MM.1S (cell line): Measurements from ENCODE around the gene GSDMA.

Experiments used
- DNase-seq: peaks from one replicate; pipeline ENCODE4 v3.0.0-alpha.2; 2015
- H2AFZ ChIP-seq: fragments of 300-600 bp; sonication (generic); 2 replicates; pipeline ENCODE4 v1.6.0; 2016; ENCODE audit warnings: antibody characterized with exemption, low read length
- H3F3A ChIP-seq: fragments of 300-600 bp; sonication (generic); 2 replicates; pipeline ENCODE4 v1.6.1; 2016; ENCODE audit warnings: mild to moderate bottlenecking, antibody characterized with exemption, low read length, moderate library complexity, mixed read lengths; ENCODE audit not compliant: insufficient read depth
- H3K27ac ChIP-seq: fragments of 300-600 bp; sonication (generic); 2 replicates; pipeline ENCODE4 v1.5.1; 2016; ENCODE audit warnings: mild to moderate bottlenecking, low read length
- H3K27me3 ChIP-seq: fragments of 300-600 bp; sonication (generic); replicated peaks from 2 replicates; pipeline ENCODE4 v1.6.0; 2016; ENCODE audit warnings: low read length; ENCODE audit not compliant: insufficient read depth
- H3K36me3 ChIP-seq: fragments of 300-600 bp; sonication (generic); replicated peaks from 2 replicates; pipeline ENCODE4 v1.6.1; 2016; ENCODE audit warnings: mild to moderate bottlenecking, low read length, mixed read lengths; ENCODE audit not compliant: insufficient read depth
- H3K4me1 ChIP-seq: fragments of 300-600 bp; sonication (generic); 2 replicates; pipeline ENCODE4 v1.6.1; 2016; ENCODE audit warnings: low read length, mixed read lengths
- H3K4me2 ChIP-seq: fragments of 300-600 bp; sonication (generic); 2 replicates; pipeline ENCODE4 v1.6.0; 2016; ENCODE audit warnings: low read depth, low read length
- H3K4me3 ChIP-seq: fragments of 300-600 bp; sonication (generic); 2 replicates; pipeline ENCODE4 v1.5.1; 2016; ENCODE audit warnings: low read length, mixed read lengths
- H3K79me2 ChIP-seq: fragments of 300-600 bp; sonication (generic); 2 replicates; pipeline ENCODE4 v1.6.1; 2016; ENCODE audit warnings: mixed run types, low read length, mixed read lengths
- H3K9ac ChIP-seq: fragments of 300-600 bp; sonication (generic); 2 replicates; pipeline ENCODE4 v1.6.1; 2016; ENCODE audit warnings: low read length, mixed read lengths
- H3K9me2 ChIP-seq: fragments of 300-600 bp; sonication (generic); replicated peaks from 2 replicates; pipeline ENCODE4 v1.6.1; 2016; ENCODE audit warnings: mild to moderate bottlenecking, low read length, mixed read lengths; ENCODE audit not compliant: insufficient read depth
- H3K9me3 ChIP-seq: fragments of 300-600 bp; sonication (generic); replicated peaks from 2 replicates; pipeline ENCODE4 v1.6.1; 2016; ENCODE audit warnings: mild to moderate bottlenecking, low read length, mixed read lengths; ENCODE audit not compliant: insufficient read depth
- H4K20me1 ChIP-seq: fragments of 300-600 bp; sonication (generic); 2 replicates; pipeline ENCODE4 v1.6.1; 2016; ENCODE audit warnings: mild to moderate bottlenecking, low read length, moderate library complexity, mixed read lengths; ENCODE audit not compliant: insufficient read depth
- CTCF ChIP-seq: fragments of 300-600 bp; sonication (generic); IDR thresholded peaks from 2 replicates; pipeline ENCODE4 v1.5.1; 2016; ENCODE audit warnings: antibody characterized with exemption, low read length, mixed read lengths
- EZH2 ChIP-seq: fragments of 300-600 bp; sonication (generic); optimal IDR thresholded peaks from 2 replicates; pipeline ENCODE3; 2017; ENCODE audit warnings: low read depth, mild to moderate bottlenecking, antibody characterized with exemption, low read length, mixed read lengths
- EZH2phosphoT487 ChIP-seq: fragments of 300-600 bp; sonication (generic); IDR thresholded peaks from 2 replicates; pipeline ENCODE4 v1.6.1; 2018; ENCODE audit warnings: antibody characterized with exemption, low read length

Gene GSDMA

GRCh38 chr17:39951924-39952679 lies 10.7 kb upstream of the GSDMA start:
- Histone ChIP-seq H3K4me3 (peak overlapping the region; percentile 53), H2AFZ (peak overlapping the region; percentile 55; the same call in 1 of the 2 replicates), H3K27ac (no peak overlapping the region), H3K79me2 (no peaks in the 10 kb centered on the region), H4K20me1 (no peaks in the 10 kb centered on the region), H3K9me3 (no peaks in the 10 kb centered on the region), H3K4me2 (peak overlapping the region; percentile 92), H3F3A (no peaks in the 10 kb centered on the region), H3K27me3 (0 out of 2 replicates have a peak, but pooled peaks cover 4% of the 10 kb centered on the region), H3K9ac (peak overlapping the region; percentile 31; the same call in 1 of the 2 replicates), H3K9me2 (no peaks in the 10 kb centered on the region), H3K4me1 (peaks cover 11% of the 10 kb centered on the region), H3K36me3 (no peaks in the 10 kb centered on the region)
- TF ChIP-seq EZH2 = no peak
- TF ChIP-seq EZH2phosphoT487 = no peak
- no peak for TF ChIP-seq CTCF
- DNase-seq = no peak

- Histone ChIP-seq H2AFZ (peak overlapping the region; percentile 96), H3K9me2 (no peaks in the 10 kb centered on the region), H3K9ac (peak overlapping the region; percentile 51; the same call in 1 of the 2 replicates)
These were observed 9.9 kb upstream of the GSDMA start for GRCh38 chr17:39952680-39953470.

DNA sequence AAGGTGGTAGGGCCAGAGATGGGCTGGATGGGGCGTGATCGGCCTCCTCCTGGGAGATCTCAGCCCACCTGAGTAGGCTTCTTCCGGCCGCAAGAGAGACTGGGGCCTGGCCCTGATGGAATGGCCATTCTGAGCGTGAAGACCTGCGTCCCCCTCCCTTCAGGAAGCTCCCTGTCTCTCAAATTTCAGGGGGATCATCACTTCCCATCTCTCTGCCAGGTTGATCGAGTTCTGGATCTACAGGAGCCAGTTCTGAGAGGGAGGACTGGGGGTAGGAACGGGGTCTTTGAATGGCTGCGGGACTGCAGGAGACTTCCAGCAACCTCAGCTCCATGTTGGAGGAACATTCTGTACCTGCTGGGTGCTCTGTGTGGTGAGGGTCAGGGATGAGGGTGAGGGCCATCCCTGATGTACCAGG lies 9.3 kb upstream of the GSDMA start:
- Histone ChIP-seq H3K79me2 (no peaks in the 10 kb centered on the region), H2AFZ (peak overlapping the region; percentile 96), H3K27me3 (0 out of 2 replicates have a peak, but pooled peaks cover 4% of the 10 kb centered on the region), H3K36me3 (no peaks in the 10 kb centered on the region), H3K9me3 (no peaks in the 10 kb centered on the region), H3K27ac (no peak overlapping the region), H3K9ac (peak overlapping the region; percentile 51; the same call in 1 of the 2 replicates), H3K4me3 (peak overlapping the region; percentile 62), H4K20me1 (no peaks in the 10 kb centered on the region), H3K4me1 (peaks cover 11% of the 10 kb centered on the region), H3K4me2 (peak overlapping the region; percentile 95), H3K9me2 (no peaks in the 10 kb centered on the region), H3F3A (no peaks in the 10 kb centered on the region)
- no peak for DNase-seq
- TF ChIP-seq EZH2 = no peak
- no peak for TF ChIP-seq CTCF
- no peak for TF ChIP-seq EZH2phosphoT487

More at GRCh38 chr17:39952680-39953470, 9.9 kb upstream of the GSDMA start:
- no peaks in the 10 kb centered on the region for H3K79me2 ChIP-seq
- H4K20me1 ChIP-seq = no peaks in the 10 kb centered on the region
- DNase-seq = peak; percentile 94
- H3F3A ChIP-seq = no peaks in the 10 kb centered on the region
- peak overlapping the region; percentile 62 for H3K4me3 ChIP-seq
- no peaks in the 10 kb centered on the region for H3K36me3 ChIP-seq
- H3K4me2 ChIP-seq = peak overlapping the region; percentile 95
- no peaks in the 10 kb centered on the region for H3K9me3 ChIP-seq
- peaks cover 11% of the 10 kb centered on the region for H3K4me1 ChIP-seq
- 0 out of 2 replicates have a peak, but pooled peaks cover 4% of the 10 kb centered on the region for H3K27me3 ChIP-seq
- no peak for TF ChIP-seq EZH2
- H3K27ac ChIP-seq = no peak overlapping the region
